ENCODE measurements around the gene C10orf62. TPM values are rescaled to one million over a fixed set of nuclear protein-coding genes. Genes with fewer than 3 reads are reported as not detected.

The C10orf62 gene
- total and polyA plus RNA-seq, 2 donors (not counting 3 experiments of a cell fraction or from before 2014, with no cell fraction given), result not detected

DNA sequence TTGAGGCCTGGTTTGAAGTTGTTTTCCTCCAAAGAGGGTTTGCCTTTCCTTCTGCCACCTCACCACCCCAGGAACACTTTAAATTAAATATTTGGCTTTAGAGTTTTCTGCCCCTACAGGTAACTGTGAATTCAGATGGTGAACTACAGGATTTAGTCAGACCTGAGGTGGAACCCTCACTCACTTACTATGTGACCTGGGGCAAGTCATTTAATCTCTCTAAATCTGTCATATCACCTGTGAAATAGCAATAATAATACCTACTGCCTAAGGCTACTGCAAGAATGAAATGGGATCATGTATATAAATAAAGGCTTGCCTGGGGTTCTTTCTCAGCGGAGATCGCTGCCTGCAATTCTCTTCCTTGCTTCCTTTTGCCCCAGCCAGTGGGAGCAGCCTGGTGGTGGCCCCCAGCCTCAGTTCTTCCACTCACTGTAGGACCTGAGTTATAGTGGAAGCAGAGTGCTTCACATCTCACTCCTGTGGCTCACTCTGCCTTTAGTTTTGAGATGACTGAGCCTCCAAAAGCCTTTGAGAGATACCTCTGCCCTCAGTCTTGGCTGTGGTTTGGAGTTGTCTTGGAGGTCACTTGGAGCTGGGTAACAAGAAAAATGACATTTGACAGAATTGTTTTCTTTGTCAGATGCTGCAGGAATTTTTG, 23.1 kb upstream of the C10orf62 start:
- H3K27ac ChIP-seq (ENCODE audit: insufficient read depth, low read depth, low read length), result no peak overlapping the region
- FAIRE-seq (no peak), DNase-seq (ENCODE audit: low read depth, low spot score) (no peak)
- H2AFZ ChIP-seq (ENCODE audit: low read depth, low read length), result no peak overlapping the region
- H3K9me3 ChIP-seq (replicated peaks; ENCODE audit: control insufficient read depth, insufficient read depth, low read length), result no peaks in the 10 kb centered on the region
- intact Hi-C loops (cut with micrococcal nuclease), result no loop called here
- H3K79me2 ChIP-seq (ENCODE audit: control insufficient read depth, insufficient read depth, low read length), result no peaks in the 10 kb centered on the region
- no TSS peak for BruUV-seq (replicated peaks)
- H3K4me1 ChIP-seq (ENCODE audit: control insufficient read depth, extremely low read depth, insufficient read depth, low read length), result no peaks in the 10 kb centered on the region
- POLR2A ChIA-PET, result no interaction called here
- peaks cover 3 to 31% of the 10 kb centered on the region in 2 experiments for H3K36me3 ChIP-seq (ENCODE audit: control insufficient read depth in 2 of 2, extremely low read depth in 1 of 2, insufficient read depth in 2 of 2, low read length in 2 of 2)
- CTCF ChIA-PET, result interaction anchor here (1.1 to 2.8 kb wide), 3 partner anchors 8 to 46 kb away, joined by 3 to 7 read pairs (median 4); no protein-coding TSS in a partner anchor
- no peak overlapping the region for H3K9ac ChIP-seq (replicated peaks; ENCODE audit: extremely low read depth, insufficient read depth, low read length)
- H3K4me3 ChIP-seq (replicated peaks in 1 of 3; ENCODE audit: insufficient read depth in 1 of 3, low read depth in 1 of 3, low read length in 3 of 3), result no peak overlapping the region
- dilution Hi-C loops (cut with MboI; ENCODE audit: extremely low pct_ligation_motif_present, low sequenced_read_pairs), result no loop called here
- H3K27me3 ChIP-seq (ENCODE audit: control insufficient read depth in 2 of 2, insufficient read depth in 2 of 2, low read length in 2 of 2), result no peaks in the 10 kb centered on the region
- H3K4me2 ChIP-seq (ENCODE audit: insufficient read depth, low read length), result no peak overlapping the region
- TF ChIP-seq, protein P1, sequence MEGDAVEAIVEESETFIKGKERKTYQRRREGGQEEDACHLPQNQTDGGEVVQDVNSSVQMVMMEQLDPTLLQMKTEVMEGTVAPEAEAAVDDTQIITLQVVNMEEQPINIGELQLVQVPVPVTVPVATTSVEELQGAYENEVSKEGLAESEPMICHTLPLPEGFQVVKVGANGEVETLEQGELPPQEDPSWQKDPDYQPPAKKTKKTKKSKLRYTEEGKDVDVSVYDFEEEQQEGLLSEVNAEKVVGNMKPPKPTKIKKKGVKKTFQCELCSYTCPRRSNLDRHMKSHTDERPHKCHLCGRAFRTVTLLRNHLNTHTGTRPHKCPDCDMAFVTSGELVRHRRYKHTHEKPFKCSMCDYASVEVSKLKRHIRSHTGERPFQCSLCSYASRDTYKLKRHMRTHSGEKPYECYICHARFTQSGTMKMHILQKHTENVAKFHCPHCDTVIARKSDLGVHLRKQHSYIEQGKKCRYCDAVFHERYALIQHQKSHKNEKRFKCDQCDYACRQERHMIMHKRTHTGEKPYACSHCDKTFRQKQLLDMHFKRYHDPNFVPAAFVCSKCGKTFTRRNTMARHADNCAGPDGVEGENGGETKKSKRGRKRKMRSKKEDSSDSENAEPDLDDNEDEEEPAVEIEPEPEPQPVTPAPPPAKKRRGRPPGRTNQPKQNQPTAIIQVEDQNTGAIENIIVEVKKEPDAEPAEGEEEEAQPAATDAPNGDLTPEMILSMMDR (IDR thresholded peaks at IDR 0.05; ENCODE audit: extremely low read depth in 1 of 2, insufficient read depth in 1 of 2, low read depth in 1 of 2, low read length in 2 of 2), result no peak
- no peak for TF ChIP-seq JUN (IDR thresholded peaks at IDR 0.05; ENCODE audit: borderline replicate concordance, insufficient read depth, insufficient read length, low read depth)
- TF ChIP-seq POLR2A (IDR thresholded peaks at IDR 0.05; ENCODE audit: low read depth, low read length), result no peak
- H3K9me1 ChIP-seq (replicated peaks; ENCODE audit: control insufficient read depth, extremely low read depth, insufficient read depth, low read length), result no peaks in the 10 kb centered on the region
- H4K20me1 ChIP-seq (replicated peaks; ENCODE audit: control insufficient read depth, extremely low read depth, insufficient read depth, low read length), result no peaks in the 10 kb centered on the region

DNA sequence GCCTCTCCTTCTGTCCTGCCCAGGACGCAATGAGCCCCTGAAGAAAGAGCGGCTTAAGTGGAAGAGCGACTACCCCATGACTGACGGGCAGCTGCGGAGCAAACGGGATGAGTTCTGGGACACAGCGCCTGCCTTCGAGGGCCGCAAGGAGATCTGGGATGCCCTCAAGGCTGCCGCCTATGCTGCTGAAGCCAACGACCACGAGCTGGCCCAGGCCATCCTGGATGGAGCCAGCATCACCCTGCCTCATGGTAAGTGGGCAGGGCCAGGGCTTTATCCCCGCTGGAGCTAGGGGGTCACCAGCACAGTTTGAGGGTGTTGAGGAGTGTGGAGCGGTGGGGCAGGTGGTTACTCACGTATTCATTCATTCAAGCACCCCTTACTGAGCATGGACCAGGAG, 21.6 kb upstream of the C10orf62 start:
- Histone ChIP-seq H4K20me1 (replicated peaks; ENCODE audit: control insufficient read depth, extremely low read depth, insufficient read depth, low read length) (no peaks in the 10 kb centered on the region), H3K79me2 (ENCODE audit: control insufficient read depth, insufficient read depth, low read length) (no peaks in the 10 kb centered on the region), H2AFZ (ENCODE audit: low read depth, low read length) (no peak overlapping the region), H3K27ac (ENCODE audit: insufficient read depth, low read depth, low read length) (no peak overlapping the region), H3K27me3 (ENCODE audit: control insufficient read depth in 2 of 2, insufficient read depth in 2 of 2, low read length in 2 of 2) (no peaks in the 10 kb centered on the region), H3K9me1 (replicated peaks; ENCODE audit: control insufficient read depth, extremely low read depth, insufficient read depth, low read length) (no peaks in the 10 kb centered on the region), H3K4me1 (ENCODE audit: control insufficient read depth, extremely low read depth, insufficient read depth, low read length) (no peaks in the 10 kb centered on the region), H3K36me3 (ENCODE audit: control insufficient read depth in 2 of 2, extremely low read depth in 1 of 2, insufficient read depth in 2 of 2, low read length in 2 of 2) (peaks cover 3 to 37% of the 10 kb centered on the region in 2 experiments), H3K4me2 (ENCODE audit: insufficient read depth, low read length) (no peak overlapping the region), H3K4me3 (replicated peaks in 1 of 3; ENCODE audit: insufficient read depth in 1 of 3, low read depth in 1 of 3, low read length in 3 of 3) (no peak overlapping the region), H3K9me3 (replicated peaks; ENCODE audit: control insufficient read depth, insufficient read depth, low read length) (no peaks in the 10 kb centered on the region), H3K9ac (replicated peaks; ENCODE audit: extremely low read depth, insufficient read depth, low read length) (no peak overlapping the region)
- TF ChIP-seq POLR2A (IDR thresholded peaks at IDR 0.05; ENCODE audit: low read depth, low read length), result no peak
- TF ChIP-seq FOS (IDR thresholded peaks at IDR 0.05; ENCODE audit: borderline replicate concordance, insufficient read depth, low read length), result no peak
- no peak for TF ChIP-seq MYC (IDR thresholded peaks at IDR 0.05; ENCODE audit: low read depth, low read length)
- no peak for TF ChIP-seq POLR2AphosphoS5 (IDR thresholded peaks at IDR 0.05; ENCODE audit: insufficient read depth, low read depth, low read length)
- TF ChIP-seq, protein P2, sequence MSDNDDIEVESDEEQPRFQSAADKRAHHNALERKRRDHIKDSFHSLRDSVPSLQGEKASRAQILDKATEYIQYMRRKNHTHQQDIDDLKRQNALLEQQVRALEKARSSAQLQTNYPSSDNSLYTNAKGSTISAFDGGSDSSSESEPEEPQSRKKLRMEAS (IDR thresholded peaks at IDR 0.05; ENCODE audit: insufficient read depth, insufficient read length), result no peak
- no peak for TF ChIP-seq JUN (IDR thresholded peaks at IDR 0.05; ENCODE audit: borderline replicate concordance, insufficient read depth, insufficient read length, low read depth)
- no peak for TF ChIP-seq EZH2 (IDR thresholded peaks at IDR 0.05; ENCODE audit: borderline replicate concordance, low read depth, low read length, severe bottlenecking)
- ChIA-PET CTCF (interaction anchor here (1.2 to 1.9 kb wide), 3 partner anchors 34 to 45 kb away, joined by 4 to 12 read pairs (median 6); no protein-coding TSS in a partner anchor), POLR2A (interaction anchor here (0.7 kb wide), 1 partner anchor 71 kb away, joined by 4 read pairs; no protein-coding TSS in a partner anchor)
- BruUV-seq (replicated peaks), result no TSS peak
- no peak for FAIRE-seq
- dilution Hi-C loops (cut with MboI; ENCODE audit: extremely low pct_ligation_motif_present, low sequenced_read_pairs), result no loop called here
- no peak for DNase-seq (ENCODE audit: low read depth, low spot score)
- intact Hi-C loops (cut with micrococcal nuclease), result no loop called here

Measured in endothelial cell of umbilical vein (primary cell).